Measurements from ENCODE around the gene SV2C. TPM values are rescaled to one million over a fixed set of nuclear protein-coding genes. Genes with fewer than 3 reads are reported as not detected.

The SV2C gene
- total RNA-seq, 4 donors from 2014 or later = 0.18 to 0.85 (median 0.27) TPM; not detected in 1

GRCh38 chr5:76391014-76391413 is 307.8 kb downstream of the SV2C start:
- Histone ChIP-seq H3K36me3 (no peaks in the 10 kb centered on the region), H3K4me3 (no peak overlapping the region), H3K27ac (peak overlapping the region in 1 of 4 donors; percentile 2), H3K9me3 (no peaks in the 10 kb centered on the region), H3K4me1 (no peaks in the 10 kb centered on the region), H3K27me3 (no peaks in the 10 kb centered on the region)
- peak in 1 of 3 donors; percentile 50 for DNase-seq
- TF ChIP-seq CTCF (IDR thresholded peaks at IDR 0.05) (no peak), POLR2A (IDR thresholded peaks at IDR 0.05) (no peak)

- no peak overlapping the region for H3K27ac ChIP-seq
- no peak overlapping the region for H3K4me3 ChIP-seq
- H3K9me3 ChIP-seq = no peaks in the 10 kb centered on the region
- DNase-seq = no peak
- H3K4me1 ChIP-seq = no peaks in the 10 kb centered on the region
- no peak for TF ChIP-seq CTCF (IDR thresholded peaks at IDR 0.05)
- no peak for TF ChIP-seq POLR2A (IDR thresholded peaks at IDR 0.05)
- H3K36me3 ChIP-seq = no peaks in the 10 kb centered on the region
- H3K27me3 ChIP-seq = no peaks in the 10 kb centered on the region
Measured at GRCh38 chr5:76393035-76393680, 310.0 kb downstream of the SV2C start.

- no peaks in the 10 kb centered on the region for H3K9me3 ChIP-seq
- H3K36me3 ChIP-seq = no peaks in the 10 kb centered on the region
- no peaks in the 10 kb centered on the region for H3K27me3 ChIP-seq
- DNase-seq = no peak
- no peak overlapping the region for H3K4me3 ChIP-seq
- H3K4me1 ChIP-seq = peaks cover 0 to 6% (median 0%) of the 10 kb centered on the region in 4 donors
- no peak overlapping the region for H3K27ac ChIP-seq
- TF ChIP-seq CTCF (IDR thresholded peaks at IDR 0.05) (no peak), POLR2A (IDR thresholded peaks at IDR 0.05) (no peak)
Measured at GRCh38 chr5:76397200-76397599, 314.0 kb downstream of the SV2C start.

GRCh38 chr5:76399268-76399667 is 316.1 kb downstream of the SV2C start:
- Histone ChIP-seq H3K4me3 (no peak overlapping the region), H3K9me3 (no peaks in the 10 kb centered on the region), H3K36me3 (no peaks in the 10 kb centered on the region), H3K4me1 (peaks cover 0 to 9% (median 0%) of the 10 kb centered on the region in 4 donors), H3K27ac (no peak overlapping the region), H3K27me3 (no peaks in the 10 kb centered on the region)
- no peak for DNase-seq
- TF ChIP-seq CTCF (IDR thresholded peaks at IDR 0.05) (no peak), POLR2A (IDR thresholded peaks at IDR 0.05) (no peak)

GRCh38 chr5:76400466-76400865 is 317.3 kb downstream of the SV2C start:
- TF ChIP-seq CTCF (IDR thresholded peaks at IDR 0.05) (no peak), POLR2A (IDR thresholded peaks at IDR 0.05) (no peak)
- Histone ChIP-seq H3K9me3 (no peaks in the 10 kb centered on the region), H3K4me1 (peaks cover 0 to 10% (median 0%) of the 10 kb centered on the region in 4 donors), H3K27me3 (no peaks in the 10 kb centered on the region), H3K27ac (no peak overlapping the region), H3K4me3 (no peak overlapping the region), H3K36me3 (no peaks in the 10 kb centered on the region)
- no peak for DNase-seq
